Measurements from ENCODE around the gene DIP2B.
"Not testable (repeated sequence)": the region's sequence is repeated elsewhere in the genome, so short reads cannot be mapped to it uniquely, and the experiment has no call there.

DNA sequence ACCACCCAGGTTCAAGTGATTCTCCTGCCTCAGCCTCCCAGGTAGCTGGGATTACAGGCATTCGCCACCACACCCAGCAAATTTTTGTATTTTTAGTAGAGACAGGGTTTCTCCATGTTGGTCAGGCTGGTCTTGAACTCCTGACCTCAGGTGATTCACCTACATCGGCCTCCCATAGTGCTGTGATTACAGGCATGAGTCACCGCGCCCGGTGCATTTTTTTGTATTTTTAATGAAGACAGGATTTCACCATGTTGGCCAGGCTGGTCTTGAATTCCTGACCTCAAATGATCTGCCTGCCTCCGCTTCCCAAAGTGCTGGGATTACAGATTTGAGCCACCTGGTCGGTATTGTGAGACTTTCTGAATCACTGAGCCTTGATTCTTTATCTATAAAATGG, 52.0 kb downstream of the DIP2B start:
- TF ChIP-seq, protein P1, sequence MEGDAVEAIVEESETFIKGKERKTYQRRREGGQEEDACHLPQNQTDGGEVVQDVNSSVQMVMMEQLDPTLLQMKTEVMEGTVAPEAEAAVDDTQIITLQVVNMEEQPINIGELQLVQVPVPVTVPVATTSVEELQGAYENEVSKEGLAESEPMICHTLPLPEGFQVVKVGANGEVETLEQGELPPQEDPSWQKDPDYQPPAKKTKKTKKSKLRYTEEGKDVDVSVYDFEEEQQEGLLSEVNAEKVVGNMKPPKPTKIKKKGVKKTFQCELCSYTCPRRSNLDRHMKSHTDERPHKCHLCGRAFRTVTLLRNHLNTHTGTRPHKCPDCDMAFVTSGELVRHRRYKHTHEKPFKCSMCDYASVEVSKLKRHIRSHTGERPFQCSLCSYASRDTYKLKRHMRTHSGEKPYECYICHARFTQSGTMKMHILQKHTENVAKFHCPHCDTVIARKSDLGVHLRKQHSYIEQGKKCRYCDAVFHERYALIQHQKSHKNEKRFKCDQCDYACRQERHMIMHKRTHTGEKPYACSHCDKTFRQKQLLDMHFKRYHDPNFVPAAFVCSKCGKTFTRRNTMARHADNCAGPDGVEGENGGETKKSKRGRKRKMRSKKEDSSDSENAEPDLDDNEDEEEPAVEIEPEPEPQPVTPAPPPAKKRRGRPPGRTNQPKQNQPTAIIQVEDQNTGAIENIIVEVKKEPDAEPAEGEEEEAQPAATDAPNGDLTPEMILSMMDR (IDR thresholded peaks at IDR 0.05; ENCODE audit: insufficient read depth, low read length, poor library complexity, severe bottlenecking), result not testable (repeated sequence)
- TF ChIP-seq EZH2phosphoT487 (conservative IDR thresholded peaks at IDR 0.05; ENCODE audit: low read length), result not testable (repeated sequence)

All from SU-DHL-6 (cell line).